ENCODE measurements around the gene RAB31.

Gene RAB31

DNA sequence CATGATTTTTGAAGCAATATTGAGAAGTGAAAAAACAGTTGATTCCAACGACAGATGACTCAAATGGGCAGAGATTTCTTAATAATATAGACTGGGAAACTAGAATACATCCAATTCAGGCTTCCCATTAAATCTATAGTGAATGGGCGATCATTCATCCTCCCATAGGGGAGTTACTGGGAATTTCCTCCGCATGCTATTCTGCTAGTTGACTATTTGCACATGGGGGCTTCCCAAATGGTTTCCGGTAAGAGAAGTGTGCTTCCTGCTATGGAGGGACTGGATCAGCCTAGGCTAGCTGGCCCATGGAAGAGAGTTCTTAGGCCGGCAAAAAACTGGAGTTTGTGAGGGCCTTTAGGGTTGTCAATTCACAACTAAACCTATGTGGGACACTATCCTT lies 203.1 kb downstream of the RAB31 start:
- no peak overlapping the region for H3K4me3 ChIP-seq (ENCODE audit: low read depth, low read length, poor library complexity, severe bottlenecking)
- no peaks in the 10 kb centered on the region for H3F3A ChIP-seq (ENCODE audit: insufficient read depth, low read length)
- peaks cover 16% of the 10 kb centered on the region for H3K4me1 ChIP-seq (ENCODE audit: insufficient read depth, low read length, severe bottlenecking)
- peaks cover 15% of the 10 kb centered on the region for H3K79me2 ChIP-seq (ENCODE audit: insufficient read depth, low read length)
- TF ChIP-seq EZH2 (IDR thresholded peaks at IDR 0.05; ENCODE audit: borderline replicate concordance, low read length) = no peak
- TF ChIP-seq, protein P1, sequence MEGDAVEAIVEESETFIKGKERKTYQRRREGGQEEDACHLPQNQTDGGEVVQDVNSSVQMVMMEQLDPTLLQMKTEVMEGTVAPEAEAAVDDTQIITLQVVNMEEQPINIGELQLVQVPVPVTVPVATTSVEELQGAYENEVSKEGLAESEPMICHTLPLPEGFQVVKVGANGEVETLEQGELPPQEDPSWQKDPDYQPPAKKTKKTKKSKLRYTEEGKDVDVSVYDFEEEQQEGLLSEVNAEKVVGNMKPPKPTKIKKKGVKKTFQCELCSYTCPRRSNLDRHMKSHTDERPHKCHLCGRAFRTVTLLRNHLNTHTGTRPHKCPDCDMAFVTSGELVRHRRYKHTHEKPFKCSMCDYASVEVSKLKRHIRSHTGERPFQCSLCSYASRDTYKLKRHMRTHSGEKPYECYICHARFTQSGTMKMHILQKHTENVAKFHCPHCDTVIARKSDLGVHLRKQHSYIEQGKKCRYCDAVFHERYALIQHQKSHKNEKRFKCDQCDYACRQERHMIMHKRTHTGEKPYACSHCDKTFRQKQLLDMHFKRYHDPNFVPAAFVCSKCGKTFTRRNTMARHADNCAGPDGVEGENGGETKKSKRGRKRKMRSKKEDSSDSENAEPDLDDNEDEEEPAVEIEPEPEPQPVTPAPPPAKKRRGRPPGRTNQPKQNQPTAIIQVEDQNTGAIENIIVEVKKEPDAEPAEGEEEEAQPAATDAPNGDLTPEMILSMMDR (IDR thresholded peaks at IDR 0.05; ENCODE audit: low read length) = no peak
- no peak overlapping the region for H2AFZ ChIP-seq (ENCODE audit: low read length)
- H3K4me2 ChIP-seq (ENCODE audit: low read length) = no peak overlapping the region
- 0 out of 2 replicates have a peak, but pooled peaks cover 4% of the 10 kb centered on the region for H3K9me3 ChIP-seq (ENCODE audit: low read length)
- no peaks in the 10 kb centered on the region; the same call in 1 of the 2 replicates for H3K36me3 ChIP-seq (ENCODE audit: insufficient read depth, low read length)
- no peak overlapping the region for H3K27ac ChIP-seq (ENCODE audit: low read depth, low read length, poor library complexity, severe bottlenecking)
- no peaks in the 10 kb centered on the region for H3K9me2 ChIP-seq (ENCODE audit: low read depth, low read length)
- H4K20me1 ChIP-seq (ENCODE audit: insufficient read depth, low read length) = no peaks in the 10 kb centered on the region; the same call in 1 of the 2 replicates
- no peaks in the 10 kb centered on the region for H3K27me3 ChIP-seq (ENCODE audit: insufficient read depth, low read length)
- H3K9ac ChIP-seq (ENCODE audit: low read length) = no peak overlapping the region
